ENCODE measurements around the gene HYDIN. TPM values are rescaled to one million over a fixed set of nuclear protein-coding genes. Genes with fewer than 3 reads are reported as not detected.

Gene HYDIN
- polyA plus RNA-seq, 2 of the 4 experiments (the other 2 are of a cell fraction): 0.23 to 0.41 TPM

- TF ChIP-seq FOXS1 (CRISPR knock-in tag; IDR thresholded peaks at IDR 0.05) (no peak), ELK1 (IDR thresholded peaks at IDR 0.05; ENCODE audit: low read depth, low read length) (no peak), RARB (CRISPR knock-in tag; IDR thresholded peaks at IDR 0.05) (no peak), MAFK (IDR thresholded peaks at IDR 0.05; ENCODE audit: partially characterized antibody) (no peak), NR3C1 (IDR thresholded peaks at IDR 0.05) (no peak), KDM5A (IDR thresholded peaks at IDR 0.05) (no peak), MAZ (IDR thresholded peaks at IDR 0.05; ENCODE audit: borderline replicate concordance, low read depth, low read length) (no peak), POLR2A (IDR thresholded peaks at IDR 0.05; ENCODE audit: low read length) (no peak), RFX5 (IDR thresholded peaks at IDR 0.05) (no peak), CHD2 (IDR thresholded peaks at IDR 0.05; ENCODE audit: low read length, partially characterized antibody) (no peak), CEBPB (IDR thresholded peaks at IDR 0.05) (no peak), CBX8 (IDR thresholded peaks at IDR 0.05) (no peak), REST (IDR thresholded peaks at IDR 0.05) (no peak), BCL3 (IDR thresholded peaks at IDR 0.05) (no peak), JUNB (IDR thresholded peaks at IDR 0.05) (no peak), HOXA7 (CRISPR knock-in tag; IDR thresholded peaks at IDR 0.05) (no peak)
- FAIRE-seq (no peak), DNase-seq (ENCODE audit: low read depth in 1 of 2, low spot score in 1 of 2) (no peak), ATAC-seq (no peak)
- ChIA-PET CTCF (no interaction called here), POLR2A (no interaction called here)
- no peak overlapping the region for H3K27ac ChIP-seq
- H3K9me3 ChIP-seq: no peaks in the 10 kb centered on the region
- 21% methylated on average over 4 of the region's 4 CpGs for WGBS (ENCODE audit: missing lambda C conversion rate)
- H3K4me3 ChIP-seq: no peak overlapping the region
- H3K4me1 ChIP-seq: no peaks in the 10 kb centered on the region
- H3K4me2 ChIP-seq: no peak overlapping the region
Measured at GRCh38 chr16:71218306-71218963, 12.1 kb downstream of the HYDIN start.

GRCh38 chr16:71217506-71217905, 13.0 kb downstream of the HYDIN start:
- Histone ChIP-seq H3K4me1 (no peaks in the 10 kb centered on the region), H3K4me3 (no peak overlapping the region), H3K9me3 (no peaks in the 10 kb centered on the region), H3K4me2 (no peak overlapping the region), H3K27ac (no peak overlapping the region)
- 21% methylated on average over 4 of the region's 4 CpGs for WGBS (ENCODE audit: missing lambda C conversion rate)
- ATAC-seq (no peak), DNase-seq (ENCODE audit: low read depth in 1 of 2, low spot score in 1 of 2) (no peak), FAIRE-seq (no peak)
- ChIA-PET POLR2A (no interaction called here), CTCF (no interaction called here)
- no peak for TF ChIP-seq TFCP2L1 (CRISPR knock-in tag; IDR thresholded peaks at IDR 0.05)
- TF ChIP-seq RCOR1 (IDR thresholded peaks at IDR 0.05; ENCODE audit: low read depth, low read length): no peak
- no peak for TF ChIP-seq ZSCAN20 (CRISPR knock-in tag; IDR thresholded peaks at IDR 0.05)
- no peak for TF ChIP-seq KDM1A (IDR thresholded peaks at IDR 0.05; ENCODE audit: low read depth)
- TF ChIP-seq SREBF2 (IDR thresholded peaks at IDR 0.05): no peak
- TF ChIP-seq JUNB (IDR thresholded peaks at IDR 0.05): no peak
- TF ChIP-seq CEBPB (IDR thresholded peaks at IDR 0.05): no peak
- TF ChIP-seq JUN (IDR thresholded peaks at IDR 0.05): no peak
- no peak for TF ChIP-seq RARB (CRISPR knock-in tag; IDR thresholded peaks at IDR 0.05)

Data from A549 (cell line).